NCI-H1436 treated with DMSO at 0.1 percent for 48 hours (cell line): ENCODE measurements around the gene SRRM3.
"Not testable (repeated sequence)": the region's sequence is repeated elsewhere in the genome, so short reads cannot be mapped to it uniquely, and the experiment has no call there.

ENCODE experiments used
- DNase-seq: peaks from one replicate; lab custom pipeline; 2025; lab: John Stamatoyannopoulos, UW

SRRM3 gene

DNA sequence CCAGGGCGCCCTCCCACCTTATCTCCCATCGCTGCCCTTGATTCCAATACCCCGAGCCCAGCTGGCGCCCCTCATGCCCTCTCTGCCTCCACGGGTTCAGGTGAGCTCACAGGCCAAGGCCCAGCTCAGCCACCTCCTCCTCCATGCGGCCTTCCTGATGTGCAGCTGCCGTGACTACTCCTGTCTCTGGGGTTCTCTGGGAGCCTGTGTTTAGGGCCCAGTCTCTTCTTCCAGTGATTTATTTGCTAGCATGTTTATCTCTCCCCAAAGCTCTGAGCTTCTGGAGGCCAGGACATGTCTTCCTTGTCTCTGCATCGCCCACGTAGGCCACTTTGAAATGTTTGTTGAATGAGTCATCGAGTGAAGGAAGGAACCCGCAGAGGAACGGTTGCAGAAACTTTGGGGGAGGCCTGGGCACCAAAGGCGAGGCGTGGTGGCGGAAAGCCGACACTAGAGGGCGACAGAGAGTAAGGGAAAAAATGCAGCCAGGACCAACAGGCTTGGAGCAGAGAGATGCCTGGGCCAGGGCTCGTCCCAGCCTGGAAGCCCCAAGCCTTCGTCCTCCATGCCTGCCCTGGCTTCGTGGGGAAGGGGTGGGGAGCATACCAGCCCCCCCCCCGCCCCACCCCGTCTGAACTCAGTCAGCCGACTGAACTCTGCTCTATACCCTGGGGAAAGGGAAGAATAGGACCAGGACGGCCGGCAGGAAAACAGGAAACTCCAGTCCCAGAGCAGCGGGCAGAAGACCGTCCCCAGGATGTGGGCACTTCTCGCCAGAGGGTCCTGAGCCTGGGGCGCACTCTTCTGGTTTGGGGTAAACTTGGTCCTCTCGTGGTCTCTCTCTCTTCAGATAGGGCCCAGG lies 89.9 kb downstream of the SRRM3 start:
- peak; percentile 33 for DNase-seq

DNA sequence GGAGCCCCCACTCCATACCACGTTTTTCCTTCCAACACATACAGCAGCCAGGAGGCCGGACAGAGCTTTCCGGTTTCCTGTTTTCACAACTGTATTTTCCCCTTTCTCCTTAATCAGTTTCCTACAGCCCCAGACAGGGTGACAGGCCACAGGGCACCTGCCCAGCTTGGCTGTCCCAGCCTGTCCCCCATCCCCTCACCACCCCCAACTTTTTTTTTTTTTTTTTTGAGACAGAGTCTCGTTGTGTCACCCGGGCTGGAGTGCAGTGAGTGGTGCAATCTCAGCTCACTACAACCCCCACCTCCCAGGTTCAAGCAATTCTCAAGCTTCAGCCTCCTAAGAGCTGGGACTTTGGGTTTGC lies 90.5 kb downstream of the SRRM3 start:
- no peak for DNase-seq

DNA sequence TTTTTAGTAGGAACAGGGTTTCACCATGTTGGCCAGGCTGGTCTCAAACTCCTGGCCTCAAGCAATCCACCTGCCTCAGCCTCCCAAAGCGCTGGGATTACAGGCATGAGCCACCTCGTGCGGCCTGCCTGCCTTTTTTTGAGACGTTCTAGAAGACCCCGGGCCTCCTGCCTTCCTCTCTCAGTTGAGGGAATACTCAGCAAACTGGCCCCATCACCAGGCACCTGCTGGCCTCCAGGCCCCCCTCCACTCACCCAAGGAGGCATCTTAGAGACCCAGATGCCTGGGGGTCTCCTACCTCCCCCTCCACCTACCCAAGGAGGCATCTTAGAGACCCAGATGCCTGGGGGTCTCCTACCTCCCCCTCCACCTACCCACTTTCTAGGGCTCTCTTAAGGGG lies 91.2 kb downstream of the SRRM3 start:
- DNase-seq = not testable (repeated sequence)

DNA sequence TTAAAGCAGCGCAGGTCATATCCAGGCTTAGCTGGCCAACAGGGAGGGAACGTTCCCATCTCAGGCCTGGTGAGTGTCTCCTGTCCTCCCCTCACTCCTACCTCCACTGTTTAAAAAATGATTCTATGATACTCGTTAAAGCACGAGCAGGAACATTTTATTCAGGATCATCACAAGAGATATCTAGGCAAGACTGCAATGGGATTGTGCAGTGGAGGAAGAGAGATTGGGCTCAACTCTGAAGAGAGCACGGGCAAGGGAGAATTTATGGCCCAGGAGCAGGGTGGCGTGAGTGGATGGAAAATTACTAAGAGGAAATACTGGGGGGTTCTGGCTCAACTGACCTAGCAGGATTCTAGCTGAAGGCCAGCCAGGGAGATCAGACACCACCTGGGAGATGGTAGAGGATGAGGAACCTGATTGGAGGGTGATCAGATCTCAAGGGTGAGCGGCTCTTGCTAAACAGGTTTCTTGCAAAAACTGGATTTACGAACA lies 91.8 kb downstream of the SRRM3 start:
- no peak for DNase-seq

DNA sequence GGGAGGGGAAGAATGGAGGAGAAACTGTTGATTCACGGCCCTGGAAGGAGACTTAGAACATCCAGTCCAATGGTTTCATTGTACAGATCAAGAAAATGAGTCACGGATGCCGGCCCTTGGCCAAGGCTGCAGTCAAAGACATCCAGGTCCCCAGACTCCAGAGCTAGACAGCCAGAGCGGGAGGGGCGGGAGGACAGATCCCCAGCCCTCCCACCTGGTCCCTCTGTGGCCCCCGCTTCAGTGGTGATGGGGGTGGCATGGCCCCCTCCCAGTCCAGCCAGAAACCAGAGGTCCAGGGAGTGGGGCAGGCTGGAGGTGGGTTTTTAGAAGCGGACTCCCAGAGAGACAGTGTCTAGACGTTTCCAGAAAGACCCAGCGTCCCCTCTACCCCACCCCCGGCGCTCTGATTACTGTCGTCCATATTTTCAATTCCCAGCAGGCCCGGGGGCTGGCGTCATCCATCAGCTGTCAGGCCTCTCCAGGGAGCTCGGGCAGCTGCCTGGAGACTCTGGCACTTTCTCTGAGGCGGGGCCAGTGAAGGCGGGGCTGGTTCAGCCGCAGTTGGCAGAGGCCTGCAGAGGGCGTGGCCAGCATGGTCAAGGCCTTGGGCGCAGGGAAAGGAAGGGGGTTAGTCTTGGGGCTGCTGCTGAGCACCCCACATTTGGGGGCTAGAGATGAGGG lies 92.8 kb downstream of the SRRM3 start:
- peak; percentile 77 for DNase-seq

DNA sequence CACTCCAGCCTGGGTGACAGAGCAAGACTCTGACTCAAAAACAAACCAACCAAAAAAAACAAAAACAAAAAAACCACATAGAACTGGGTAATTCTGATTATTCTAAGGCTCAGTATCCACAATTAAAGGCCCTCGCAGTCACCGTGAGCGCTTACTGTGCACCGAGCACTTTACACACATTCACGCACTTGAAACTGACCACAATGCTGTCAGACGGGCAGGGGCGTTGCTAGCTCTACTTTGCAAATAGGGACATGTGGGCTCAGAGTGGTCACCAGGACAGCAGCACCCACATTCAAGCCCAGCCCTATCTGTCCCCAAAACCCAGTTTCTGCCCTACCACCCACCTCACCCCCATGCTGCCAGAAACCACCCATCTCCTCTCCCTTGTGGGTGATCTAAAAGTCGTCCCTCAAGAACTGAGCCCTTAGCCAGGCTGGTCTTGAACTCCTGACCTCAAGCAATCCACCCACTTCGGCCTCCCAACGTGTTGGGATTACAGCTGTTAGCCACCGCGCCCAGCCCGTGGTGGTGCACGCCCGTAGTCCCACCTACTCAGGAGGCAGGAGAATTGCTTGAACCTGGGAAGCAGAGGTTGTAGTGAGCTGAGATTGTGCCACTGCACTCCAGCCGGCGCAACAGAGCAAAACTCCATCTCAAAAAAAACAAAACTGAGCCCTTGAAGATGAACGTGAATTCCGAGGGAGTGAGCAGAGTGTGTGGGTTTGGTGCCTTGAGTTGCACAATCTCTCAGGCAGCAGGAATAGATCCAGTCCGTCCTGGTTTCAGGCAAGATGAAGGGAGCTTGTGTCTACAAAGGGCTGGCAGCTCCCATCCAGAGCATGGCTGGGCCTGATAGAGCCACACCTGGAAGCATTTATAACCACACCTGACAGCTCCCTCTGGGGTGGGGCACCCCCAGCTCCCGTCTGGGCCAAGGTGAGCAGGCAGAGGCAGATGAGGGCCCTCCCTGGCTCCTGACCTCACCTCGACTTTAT lies 95.3 kb downstream of the SRRM3 start:
- no peak for DNase-seq

DNA sequence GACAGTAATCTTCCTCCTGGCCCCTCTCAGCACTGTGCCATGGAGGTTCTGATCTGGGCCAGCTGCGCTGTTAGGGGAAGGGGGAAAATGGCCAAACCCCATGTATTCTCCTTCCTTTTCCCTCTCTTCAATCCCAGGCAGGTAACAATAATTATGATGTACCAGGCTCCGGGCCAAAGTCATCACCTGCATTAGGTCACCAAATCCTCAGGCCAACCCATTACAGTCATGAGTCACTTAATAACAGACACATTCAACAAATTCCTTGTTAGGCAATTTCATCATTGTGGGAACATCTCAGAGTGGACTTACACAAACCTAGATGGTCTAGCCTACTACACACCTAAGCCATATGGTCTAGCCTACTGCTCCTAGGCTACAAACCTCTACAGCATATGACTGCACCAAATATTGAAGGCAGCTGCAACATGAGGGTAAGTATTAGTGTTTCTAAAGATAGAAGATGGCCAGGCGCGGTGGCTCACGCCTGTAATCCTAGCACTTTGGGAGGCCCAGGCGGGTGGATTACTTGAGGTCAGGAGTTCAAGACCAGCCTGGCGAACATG lies 98.6 kb downstream of the SRRM3 start:
- no peak for DNase-seq

DNA sequence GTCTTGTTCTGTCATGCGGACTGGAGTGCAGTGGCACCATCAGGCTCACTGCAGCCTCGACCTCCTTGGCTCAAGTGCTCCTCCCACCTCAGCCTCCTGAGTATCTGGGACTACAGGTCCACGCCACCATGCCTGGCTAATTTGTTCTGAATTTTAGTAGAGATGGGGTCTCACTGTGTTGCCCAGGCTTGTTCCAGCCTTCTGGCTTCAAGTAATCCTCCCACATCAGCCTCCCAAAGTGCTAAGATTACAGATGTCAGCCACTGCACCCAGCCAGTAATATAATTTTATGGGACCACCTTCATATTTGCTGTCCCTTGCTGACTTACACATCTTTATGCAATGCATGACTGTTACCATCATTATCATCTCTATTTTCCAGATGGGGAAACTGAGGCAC lies 99.3 kb downstream of the SRRM3 start:
- DNase-seq = no peak

DNA sequence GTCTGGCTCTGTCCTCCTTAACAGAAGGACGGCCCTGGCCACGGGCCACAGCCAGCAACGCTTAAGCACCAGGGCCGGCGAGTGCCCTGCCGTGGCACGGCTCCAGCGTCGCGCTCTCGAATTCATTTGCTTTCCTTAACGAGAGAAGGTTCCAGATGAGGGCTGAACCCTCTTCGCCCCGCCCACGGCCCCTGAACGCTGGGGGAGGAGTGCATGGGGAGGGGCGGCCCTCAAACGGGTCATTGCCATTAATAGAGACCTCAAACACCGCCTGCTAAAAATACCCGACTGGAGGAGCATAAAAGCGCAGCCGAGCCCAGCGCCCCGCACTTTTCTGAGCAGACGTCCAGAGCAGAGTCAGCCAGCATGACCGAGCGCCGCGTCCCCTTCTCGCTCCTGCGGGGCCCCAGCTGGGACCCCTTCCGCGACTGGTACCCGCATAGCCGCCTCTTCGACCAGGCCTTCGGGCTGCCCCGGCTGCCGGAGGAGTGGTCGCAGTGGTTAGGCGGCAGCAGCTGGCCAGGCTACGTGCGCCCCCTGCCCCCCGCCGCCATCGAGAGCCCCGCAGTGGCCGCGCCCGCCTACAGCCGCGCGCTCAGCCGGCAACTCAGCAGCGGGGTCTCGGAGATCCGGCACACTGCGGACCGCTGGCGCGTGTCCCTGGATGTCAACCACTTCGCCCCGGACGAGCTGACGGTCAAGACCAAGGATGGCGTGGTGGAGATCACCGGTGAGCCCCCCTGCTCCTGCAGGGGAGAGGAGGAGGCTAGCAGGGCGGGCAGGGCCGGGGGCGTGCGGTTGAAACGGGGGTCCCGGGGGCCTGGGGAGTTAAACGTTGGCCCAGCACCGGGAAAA lies 100.9 kb downstream of the SRRM3 start, which contains the start of gene HSPB1:
HSPB1 (plus strand) TSS at position 327 of the 855 bp plus-strand sequence; CDS start at position 367, 40 bp downstream.
- peak; percentile 82 for DNase-seq

DNA sequence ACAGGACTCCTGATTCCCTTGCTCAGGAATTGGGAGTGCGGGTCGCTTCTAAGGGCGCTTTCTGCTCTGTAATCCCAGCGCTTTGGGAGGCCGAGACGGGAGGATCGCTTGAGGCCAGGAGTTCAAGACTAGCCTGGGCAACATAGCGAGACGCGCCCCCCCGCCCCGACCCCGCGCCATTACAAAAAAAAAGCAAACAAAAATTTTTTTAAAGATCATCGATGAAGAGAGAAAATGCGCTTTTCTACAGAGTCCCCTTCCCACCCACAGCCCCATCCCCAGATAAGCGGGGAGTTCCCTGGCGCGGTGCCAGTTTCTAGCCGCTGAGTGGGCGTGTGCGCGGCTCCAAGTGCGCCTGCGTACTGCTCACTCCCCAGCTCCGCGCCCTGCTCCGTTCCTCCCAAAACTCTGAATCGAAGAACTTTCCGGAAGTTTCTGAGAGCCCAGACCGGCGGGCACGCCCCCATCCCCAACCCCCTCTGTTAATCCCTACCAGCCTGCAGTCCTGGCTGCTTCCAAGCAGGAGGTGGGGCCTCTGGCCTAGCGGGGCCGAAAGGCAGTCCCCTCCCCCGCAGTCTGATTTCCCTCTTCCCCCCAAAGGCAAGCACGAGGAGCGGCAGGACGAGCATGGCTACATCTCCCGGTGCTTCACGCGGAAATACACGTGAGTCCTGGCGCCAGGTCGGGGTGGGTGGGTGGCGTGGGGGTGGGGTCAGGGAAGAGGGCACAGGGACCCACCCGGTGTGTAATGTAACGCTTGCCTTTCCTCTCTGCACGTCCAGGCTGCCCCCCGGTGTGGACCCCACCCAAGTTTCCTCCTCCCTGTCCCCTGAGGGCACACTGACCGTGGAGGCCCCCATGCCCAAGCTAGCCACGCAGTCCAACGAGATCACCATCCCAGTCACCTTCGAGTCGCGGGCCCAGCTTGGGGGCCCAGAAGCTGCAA lies 101.8 kb downstream of the SRRM3 start:
- DNase-seq = no peak

DNA sequence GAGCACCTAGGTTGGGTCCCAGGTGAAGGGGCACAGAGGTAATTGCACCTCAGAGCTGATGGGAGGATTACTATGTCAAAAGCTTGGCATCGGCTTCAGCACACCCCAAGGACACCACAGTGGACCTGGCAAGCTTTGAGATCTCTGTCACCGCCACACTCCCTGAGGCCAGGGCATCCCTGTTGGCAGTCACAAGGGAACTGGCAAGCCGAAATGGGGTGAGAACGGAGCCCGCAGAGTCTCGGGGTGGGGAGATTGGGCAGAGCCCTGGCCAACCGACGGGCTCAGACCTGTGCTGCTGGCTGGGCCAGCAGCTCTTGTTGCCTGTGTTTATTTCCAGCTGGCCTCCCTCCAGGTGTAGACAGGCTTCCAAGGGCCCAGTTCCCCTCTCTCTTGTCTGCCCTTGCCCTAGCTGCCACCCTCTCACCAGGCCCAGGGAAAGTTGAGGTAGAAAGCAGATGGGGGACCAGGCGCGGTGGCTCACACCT lies 103.2 kb downstream of the SRRM3 start:
- no peak for DNase-seq

DNA sequence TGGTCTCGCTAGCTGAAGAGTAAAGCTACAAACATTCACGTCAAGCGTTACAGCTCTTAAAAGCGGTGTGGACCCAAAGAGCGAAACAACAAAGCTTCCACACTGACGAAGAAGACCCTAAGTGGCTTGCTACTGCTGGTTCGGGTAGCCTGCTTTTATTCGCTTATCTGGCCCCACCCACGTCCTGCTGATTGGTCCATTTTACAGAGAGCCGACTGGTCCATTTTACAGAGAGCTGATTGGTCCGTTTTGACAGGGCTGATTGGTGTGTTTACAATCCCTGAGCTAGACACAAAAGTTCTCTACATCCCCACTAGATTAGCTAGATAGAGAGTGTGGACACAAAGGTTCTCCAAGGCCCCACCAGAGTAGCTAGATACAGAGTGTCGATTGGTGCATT lies 107.2 kb downstream of the SRRM3 start:
- not testable (repeated sequence) for DNase-seq

DNA sequence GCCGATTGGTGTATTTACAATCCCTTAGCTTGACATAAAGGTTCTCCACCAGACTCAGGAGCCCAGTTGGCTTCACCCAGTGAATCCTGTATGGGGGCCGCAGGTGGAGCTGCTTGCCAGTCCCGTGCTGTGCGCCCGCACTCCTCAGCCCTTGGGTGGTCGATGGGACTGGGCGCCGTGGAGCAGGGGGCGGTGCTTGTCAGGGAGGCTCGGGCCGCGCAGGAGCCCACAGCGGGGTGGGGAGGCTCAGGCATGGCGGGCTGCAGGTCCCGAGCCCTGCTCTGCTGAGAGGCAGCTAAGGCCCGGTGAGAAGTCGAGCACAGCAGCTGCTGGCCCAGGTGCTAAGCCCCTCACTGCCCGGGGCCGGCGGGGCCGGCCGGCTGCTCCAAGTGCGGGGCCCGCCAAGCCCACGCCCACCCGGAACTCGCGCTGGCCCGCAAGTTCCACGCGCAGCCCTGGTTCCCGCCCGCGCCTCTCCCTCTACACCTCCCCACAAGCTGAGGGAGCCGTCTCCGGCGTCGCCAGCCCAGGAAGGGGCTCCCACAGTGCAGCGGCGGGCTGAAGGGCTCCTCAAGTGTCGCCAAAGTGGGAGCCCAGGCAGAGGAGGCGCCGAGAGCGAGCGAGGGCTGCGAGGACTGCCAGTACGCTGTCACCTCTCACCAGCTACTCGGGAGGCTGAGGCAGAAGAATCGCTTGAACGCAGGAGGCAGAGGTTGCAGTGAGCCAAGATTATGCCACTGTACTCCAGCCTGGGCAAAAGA lies 107.8 kb downstream of the SRRM3 start:
- DNase-seq = not testable (repeated sequence)

DNA sequence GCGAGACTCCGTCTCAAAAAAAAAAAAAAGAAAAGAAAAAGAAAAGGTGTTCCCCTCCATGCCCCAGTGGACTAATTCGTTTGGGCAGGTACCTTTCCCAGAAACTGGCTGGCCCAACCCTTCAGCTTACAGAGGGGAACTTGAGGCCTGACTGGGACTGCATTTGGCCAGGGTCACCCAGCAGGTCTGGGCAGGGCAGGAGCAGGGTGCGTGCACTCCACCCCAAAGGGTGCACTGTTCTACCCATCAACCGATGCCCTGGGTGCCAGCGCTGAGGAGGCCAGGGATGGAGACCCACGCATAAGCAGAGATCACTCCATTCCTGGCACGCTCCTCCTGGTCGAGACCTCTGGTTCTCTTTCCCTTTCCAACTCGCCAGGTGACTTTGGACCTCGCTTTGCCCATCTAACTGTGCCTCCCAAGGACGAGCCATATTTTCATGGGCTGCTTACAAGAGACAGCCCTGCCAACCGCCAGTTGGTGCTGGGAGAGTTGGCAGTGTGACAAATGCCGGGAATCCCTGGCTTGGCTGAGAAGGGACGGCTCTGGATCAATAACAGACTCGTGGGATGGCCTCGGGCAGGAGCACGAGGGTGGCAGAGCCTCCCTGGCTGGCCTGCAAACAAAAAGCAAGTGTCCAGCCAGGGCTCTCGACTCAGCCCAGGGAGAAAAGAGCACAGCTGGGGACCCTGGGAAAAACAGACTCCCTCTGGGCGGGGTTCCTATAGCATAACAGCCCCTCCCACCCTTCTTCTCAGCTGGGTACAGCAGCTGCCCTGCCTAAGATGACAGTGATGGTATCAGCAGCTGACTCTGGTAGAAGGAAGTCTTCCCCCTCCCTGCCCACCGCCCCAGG lies 108.6 kb downstream of the SRRM3 start:
- DNase-seq = no peak

DNA sequence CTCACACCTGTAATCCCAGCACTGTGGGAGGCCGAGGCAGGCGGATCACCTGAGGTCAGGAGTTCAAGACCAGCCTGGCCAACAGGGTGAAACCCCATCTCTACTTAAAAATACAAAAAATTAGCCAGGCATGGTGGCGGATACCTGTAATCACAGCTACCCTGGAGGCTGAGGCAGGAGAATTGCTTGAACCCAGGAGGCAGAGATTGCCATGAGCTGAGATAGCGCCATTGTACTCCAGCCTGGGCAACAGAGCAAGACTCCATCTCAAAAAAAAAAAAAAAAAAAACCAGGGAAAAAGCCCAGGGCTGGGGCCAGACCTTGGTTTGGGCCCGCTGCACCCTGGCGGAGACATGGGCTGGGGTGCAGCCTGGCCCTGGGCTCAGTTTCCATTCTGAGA lies 110.1 kb downstream of the SRRM3 start:
- not testable (repeated sequence) for DNase-seq

DNA sequence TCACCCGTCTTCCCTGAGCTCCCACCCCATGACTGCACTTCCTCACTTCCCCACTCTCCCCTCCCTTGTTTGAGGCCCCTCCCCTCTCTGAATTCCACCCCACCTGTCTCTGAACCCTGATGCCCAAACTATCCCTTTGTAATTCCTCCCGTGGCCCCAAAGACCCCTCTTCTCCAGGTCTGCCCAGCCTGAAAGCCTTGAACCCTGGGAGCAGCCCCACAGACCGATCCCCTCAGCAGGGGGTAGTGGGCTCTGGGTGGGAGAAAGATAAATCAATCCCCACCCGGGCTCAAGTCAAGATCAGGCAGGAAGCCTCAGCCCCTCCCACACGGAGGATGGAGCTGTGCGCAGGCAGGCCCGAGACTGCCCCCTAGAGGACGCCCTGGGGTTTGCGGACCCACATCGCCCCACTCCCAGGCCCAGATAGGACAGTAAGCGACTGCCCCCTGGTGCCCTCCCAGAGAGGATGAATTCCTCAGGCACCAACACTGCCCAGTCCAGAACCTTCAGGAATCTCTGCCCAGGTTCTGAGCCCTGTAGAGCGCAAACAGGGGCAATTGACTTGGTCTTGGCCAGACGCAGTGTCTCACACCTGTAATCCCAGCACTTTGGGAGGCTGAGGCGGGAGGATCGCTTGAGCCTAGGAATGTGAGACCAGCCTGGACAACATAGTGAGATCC lies 112.5 kb downstream of the SRRM3 start:
- peak; percentile 56 for DNase-seq

DNA sequence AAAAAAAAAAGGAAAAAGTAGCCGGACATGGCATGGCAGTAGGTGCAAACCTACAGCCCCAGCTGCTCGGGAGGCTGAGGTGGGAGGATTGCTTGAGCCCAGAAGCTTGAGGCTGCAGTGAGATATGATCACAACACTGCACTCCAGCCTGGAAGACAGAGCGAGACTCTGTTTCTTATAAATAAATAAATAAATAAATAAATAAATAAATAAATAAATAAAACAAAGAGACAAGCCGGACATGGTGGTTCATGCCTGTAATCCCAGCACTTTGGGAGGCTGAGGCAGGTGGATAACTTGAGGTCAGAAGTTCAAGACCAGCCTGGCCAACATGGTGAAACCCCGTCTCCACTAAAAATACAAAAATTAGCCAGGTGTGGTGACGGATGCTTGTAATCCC lies 113.0 kb downstream of the SRRM3 start:
- DNase-seq = not testable (repeated sequence)
